ENCODE data around the gene ARHGAP24.
"Not testable (repeated sequence)": the region's sequence is repeated elsewhere in the genome, so short reads cannot be mapped to it uniquely, and the experiment has no call there.

ARHGAP24 gene

DNA sequence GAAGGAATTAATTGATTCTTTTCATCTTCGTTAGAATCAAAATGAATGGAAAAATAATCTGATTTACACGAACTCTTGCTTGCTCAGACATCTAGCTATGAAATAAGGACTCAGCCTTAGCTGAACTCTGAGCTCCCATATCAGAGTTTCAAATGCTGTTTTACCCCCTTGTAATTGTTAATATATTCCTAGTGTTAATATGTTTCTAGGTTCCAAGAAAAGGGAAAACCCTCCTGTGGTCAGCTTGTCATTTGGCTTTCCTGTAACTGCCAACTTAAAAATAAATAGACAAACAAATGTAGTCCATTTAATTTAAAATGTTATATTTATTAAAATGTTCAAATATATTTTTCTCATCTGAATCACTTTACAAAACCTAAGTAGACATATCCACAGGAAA lies 432.1 kb downstream of the ARHGAP24 start:
- Histone ChIP-seq H3K27me3 (ENCODE audit: control insufficient read depth, insufficient read depth, low read length) (no peaks in the 10 kb centered on the region), H3K4me3 (ENCODE audit: low read length) (no peak overlapping the region), H3K36me3 (ENCODE audit: control insufficient read depth, insufficient read depth, low read length) (no peaks in the 10 kb centered on the region), H3K27ac (ENCODE audit: low read depth, low read length) (no peak overlapping the region), H3K9ac (ENCODE audit: low read length) (no peak overlapping the region), H3K4me1 (ENCODE audit: control insufficient read depth, insufficient read depth, low read length) (no peaks in the 10 kb centered on the region)

- H3K27ac ChIP-seq (ENCODE audit: low read depth, low read length), result no peak overlapping the region
- no peaks in the 10 kb centered on the region for H3K4me1 ChIP-seq (ENCODE audit: control insufficient read depth, insufficient read depth, low read length)
- no peaks in the 10 kb centered on the region for H3K36me3 ChIP-seq (ENCODE audit: control insufficient read depth, insufficient read depth, low read length)
- no peaks in the 10 kb centered on the region for H3K27me3 ChIP-seq (ENCODE audit: control insufficient read depth, insufficient read depth, low read length)
- H3K4me3 ChIP-seq (ENCODE audit: low read length), result no peak overlapping the region
- no peak overlapping the region for H3K9ac ChIP-seq (ENCODE audit: low read length)
Observed at GRCh38 chr4:85909851-85910250, 434.9 kb downstream of the ARHGAP24 start.

DNA sequence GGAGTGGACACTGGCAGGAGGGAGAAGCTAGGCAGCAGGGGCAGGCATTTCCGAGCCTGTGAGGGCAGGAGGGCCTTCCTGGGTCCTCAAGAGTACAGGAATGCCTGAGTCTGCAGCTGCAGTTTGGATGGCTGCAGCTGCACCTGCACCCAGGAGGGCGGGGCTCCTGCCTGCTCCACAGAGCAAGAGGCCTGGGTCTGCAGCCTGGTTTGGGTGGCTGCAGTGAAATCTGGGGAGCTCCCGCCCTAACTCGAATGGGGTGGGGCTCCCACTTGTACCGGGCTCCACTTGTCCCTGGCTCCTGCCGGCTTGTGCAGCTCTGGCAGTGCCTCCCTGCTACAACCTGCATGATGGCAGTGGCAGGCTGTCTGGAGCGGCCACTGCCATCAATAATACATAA lies 436.0 kb downstream of the ARHGAP24 start:
- H3K27me3 ChIP-seq (ENCODE audit: control insufficient read depth, insufficient read depth, low read length), result no peaks in the 10 kb centered on the region
- H3K4me1 ChIP-seq (ENCODE audit: control insufficient read depth, insufficient read depth, low read length), result no peaks in the 10 kb centered on the region
- H3K36me3 ChIP-seq (ENCODE audit: control insufficient read depth, insufficient read depth, low read length), result no peaks in the 10 kb centered on the region
- no peak overlapping the region for H3K27ac ChIP-seq (ENCODE audit: low read depth, low read length)
- H3K9ac ChIP-seq (ENCODE audit: low read length), result no peak overlapping the region
- no peak overlapping the region for H3K4me3 ChIP-seq (ENCODE audit: low read length)

GRCh38 chr4:85913931-85914694 lies 439.2 kb downstream of the ARHGAP24 start:
- Histone ChIP-seq H3K4me1 (ENCODE audit: control insufficient read depth, insufficient read depth, low read length) (no peaks in the 10 kb centered on the region), H3K36me3 (ENCODE audit: control insufficient read depth, insufficient read depth, low read length) (no peaks in the 10 kb centered on the region), H3K9ac (ENCODE audit: low read length) (no peak overlapping the region), H3K27me3 (ENCODE audit: control insufficient read depth, insufficient read depth, low read length) (no peaks in the 10 kb centered on the region), H3K27ac (ENCODE audit: low read depth, low read length) (no peak overlapping the region), H3K4me3 (ENCODE audit: low read length) (no peak overlapping the region)

GRCh38 chr4:85915570-85915969 lies 440.6 kb downstream of the ARHGAP24 start:
- H3K4me1 ChIP-seq (ENCODE audit: control insufficient read depth, insufficient read depth, low read length); H3K27ac ChIP-seq (ENCODE audit: low read depth, low read length); H3K9ac ChIP-seq (ENCODE audit: low read length); H3K27me3 ChIP-seq (ENCODE audit: control insufficient read depth, insufficient read depth, low read length); H3K4me3 ChIP-seq (ENCODE audit: low read length); H3K36me3 ChIP-seq (ENCODE audit: control insufficient read depth, insufficient read depth, low read length): not testable (repeated sequence)

DNA sequence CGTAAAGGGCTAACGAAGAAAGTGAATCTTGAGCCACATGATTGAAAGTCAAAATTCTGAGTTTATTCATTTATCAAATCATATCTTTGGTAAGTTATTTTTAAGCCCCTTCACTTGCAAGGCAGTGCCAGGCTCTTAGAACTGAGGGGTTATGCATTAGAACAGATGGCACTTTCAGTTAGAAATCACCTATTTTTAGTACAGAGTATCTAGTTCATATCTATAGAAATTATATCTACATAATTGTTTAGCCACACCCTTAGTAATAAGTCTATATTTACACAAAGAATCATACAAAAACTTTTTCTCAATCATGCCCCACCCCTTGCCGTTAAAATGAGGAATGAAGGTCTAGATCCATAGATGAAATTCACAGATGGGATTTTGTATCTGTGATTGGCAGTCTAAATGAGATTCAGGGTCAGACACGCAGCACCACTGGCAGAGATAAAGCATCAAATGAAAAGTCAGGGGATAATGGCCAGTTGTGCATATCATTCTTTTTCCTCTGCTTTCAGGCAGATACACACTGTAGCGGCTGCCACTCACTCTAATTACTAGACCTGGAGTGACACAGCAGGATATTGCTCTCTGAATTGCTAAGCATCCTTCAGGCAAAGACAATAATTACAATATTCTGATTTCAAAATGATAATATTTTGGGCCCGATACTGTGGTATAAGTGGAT lies 444.4 kb downstream of the ARHGAP24 start:
- Histone ChIP-seq H3K36me3 (ENCODE audit: control insufficient read depth, insufficient read depth, low read length) (no peaks in the 10 kb centered on the region), H3K27me3 (ENCODE audit: control insufficient read depth, insufficient read depth, low read length) (no peaks in the 10 kb centered on the region), H3K4me1 (ENCODE audit: control insufficient read depth, insufficient read depth, low read length) (no peaks in the 10 kb centered on the region), H3K4me3 (ENCODE audit: low read length) (no peak overlapping the region), H3K9ac (ENCODE audit: low read length) (no peak overlapping the region), H3K27ac (ENCODE audit: low read depth, low read length) (no peak overlapping the region)

DNA sequence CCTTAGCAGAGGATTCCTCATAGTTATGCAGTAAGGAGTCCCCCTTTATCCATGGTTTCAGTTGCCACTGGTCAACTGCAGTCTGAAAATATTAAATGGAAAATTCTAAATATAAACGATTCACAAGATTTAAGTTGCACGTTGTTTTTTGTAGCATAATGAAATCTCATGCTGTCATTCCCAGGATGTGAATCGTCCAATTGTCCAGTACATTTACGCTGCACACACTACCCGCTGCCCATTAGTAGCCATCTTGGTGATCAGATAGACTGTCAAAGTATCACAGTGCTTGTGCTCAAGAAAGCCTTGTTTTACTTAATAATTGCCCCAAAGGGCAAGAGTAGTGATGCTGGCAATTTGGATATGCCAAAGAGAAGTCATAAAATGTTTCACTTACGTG lies 450.1 kb downstream of the ARHGAP24 start:
- Histone ChIP-seq H3K4me3 (ENCODE audit: low read length) (no peak overlapping the region), H3K9ac (ENCODE audit: low read length) (no peak overlapping the region), H3K27me3 (ENCODE audit: control insufficient read depth, insufficient read depth, low read length) (no peaks in the 10 kb centered on the region), H3K36me3 (ENCODE audit: control insufficient read depth, insufficient read depth, low read length) (no peaks in the 10 kb centered on the region), H3K4me1 (ENCODE audit: control insufficient read depth, insufficient read depth, low read length) (no peaks in the 10 kb centered on the region), H3K27ac (ENCODE audit: low read depth, low read length) (no peak overlapping the region)

GRCh38 chr4:85928775-85929591 lies 454.0 kb downstream of the ARHGAP24 start:
- Histone ChIP-seq H3K27ac (ENCODE audit: low read depth, low read length) (no peak overlapping the region), H3K9ac (ENCODE audit: low read length) (no peak overlapping the region), H3K4me3 (ENCODE audit: low read length) (no peak overlapping the region), H3K27me3 (ENCODE audit: control insufficient read depth, insufficient read depth, low read length) (no peaks in the 10 kb centered on the region), H3K4me1 (ENCODE audit: control insufficient read depth, insufficient read depth, low read length) (no peaks in the 10 kb centered on the region), H3K36me3 (ENCODE audit: control insufficient read depth, insufficient read depth, low read length) (no peaks in the 10 kb centered on the region)

DNA sequence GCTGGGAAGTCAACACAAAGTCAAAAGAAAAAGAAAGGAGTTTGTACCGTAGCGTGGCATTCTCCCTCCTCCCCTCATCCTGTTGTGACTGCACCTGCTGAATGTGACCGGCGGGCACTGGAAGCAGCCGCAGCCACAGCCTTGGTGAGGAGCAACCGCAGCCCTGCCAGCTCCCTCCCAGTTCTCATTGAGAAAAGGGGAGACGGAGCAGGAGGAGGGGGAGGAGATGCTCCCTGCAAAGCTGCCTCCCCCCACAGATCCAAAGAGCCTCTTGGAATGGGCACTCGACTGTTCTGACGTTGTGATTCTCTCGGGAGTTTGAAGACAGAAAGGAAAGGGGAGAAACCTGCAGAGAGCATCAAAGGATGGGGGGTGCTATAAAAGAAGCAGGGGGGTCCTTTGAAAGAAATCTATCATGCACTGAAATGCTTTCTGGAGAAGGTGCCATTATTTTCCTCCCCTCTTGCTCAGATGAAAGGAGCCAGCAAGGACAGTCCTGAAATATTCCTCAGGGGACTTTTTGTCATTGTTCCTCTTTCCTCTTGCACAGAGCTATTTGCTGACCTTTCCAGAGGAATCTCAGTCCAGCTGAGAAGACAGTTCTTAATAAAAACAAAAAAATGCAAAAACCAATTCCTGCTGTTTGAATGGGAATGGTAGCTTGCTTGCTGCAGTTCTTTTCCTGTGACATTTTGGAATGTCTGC lies 455.2 kb downstream of the ARHGAP24 start:
- Histone ChIP-seq H3K4me3 (ENCODE audit: low read length) (peak overlapping the region; percentile 33), H3K9ac (ENCODE audit: low read length) (no peak overlapping the region), H3K27me3 (ENCODE audit: control insufficient read depth, insufficient read depth, low read length) (no peaks in the 10 kb centered on the region), H3K27ac (ENCODE audit: low read depth, low read length) (no peak overlapping the region), H3K36me3 (ENCODE audit: control insufficient read depth, insufficient read depth, low read length) (no peaks in the 10 kb centered on the region), H3K4me1 (ENCODE audit: control insufficient read depth, insufficient read depth, low read length) (no peaks in the 10 kb centered on the region)

DNA sequence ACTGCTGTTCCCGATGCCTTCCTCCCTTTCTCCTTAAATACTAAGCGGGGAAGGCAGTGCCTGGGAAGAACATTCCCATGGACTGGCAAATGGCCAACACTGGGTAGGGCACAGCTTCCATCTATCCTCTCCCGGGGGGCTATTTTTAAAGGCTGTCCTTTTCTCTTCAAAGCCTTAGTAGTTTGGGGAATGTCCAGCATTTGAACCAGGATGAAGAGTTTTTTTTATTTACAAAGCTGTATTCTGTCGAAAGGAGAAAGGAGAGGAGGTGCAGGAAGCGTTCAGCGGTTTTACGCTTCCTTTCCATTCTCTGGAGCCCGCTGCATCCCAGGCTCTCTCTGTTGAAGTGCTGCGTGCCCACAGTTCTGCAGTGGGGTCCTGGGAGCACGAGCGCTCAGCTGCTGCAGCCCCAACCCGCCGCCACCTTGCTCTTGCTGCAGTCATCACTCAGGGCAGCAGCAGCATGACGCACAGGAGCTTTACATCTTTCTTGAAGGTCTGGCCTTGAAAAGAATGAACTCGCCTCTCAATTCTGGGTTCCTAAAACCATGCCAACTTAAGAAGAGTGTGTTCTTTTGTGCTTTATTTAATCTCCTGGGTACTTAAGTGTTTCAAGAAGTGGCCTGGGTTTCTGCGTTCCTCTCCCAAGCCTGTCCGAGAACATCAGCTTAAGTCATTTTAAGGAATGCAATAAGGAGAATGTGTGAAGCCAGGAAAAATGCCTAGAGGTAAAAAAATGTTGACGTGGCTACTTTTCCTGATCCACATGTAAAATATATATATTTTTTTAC lies 457.7 kb downstream of the ARHGAP24 start:
- H3K27ac ChIP-seq (ENCODE audit: low read depth, low read length), result no peak overlapping the region
- peak overlapping the region; percentile 27 for H3K4me3 ChIP-seq (ENCODE audit: low read length)
- no peaks in the 10 kb centered on the region for H3K4me1 ChIP-seq (ENCODE audit: control insufficient read depth, insufficient read depth, low read length)
- H3K36me3 ChIP-seq (ENCODE audit: control insufficient read depth, insufficient read depth, low read length), result no peaks in the 10 kb centered on the region
- H3K27me3 ChIP-seq (ENCODE audit: control insufficient read depth, insufficient read depth, low read length), result no peaks in the 10 kb centered on the region
- no peak overlapping the region for H3K9ac ChIP-seq (ENCODE audit: low read length)

DNA sequence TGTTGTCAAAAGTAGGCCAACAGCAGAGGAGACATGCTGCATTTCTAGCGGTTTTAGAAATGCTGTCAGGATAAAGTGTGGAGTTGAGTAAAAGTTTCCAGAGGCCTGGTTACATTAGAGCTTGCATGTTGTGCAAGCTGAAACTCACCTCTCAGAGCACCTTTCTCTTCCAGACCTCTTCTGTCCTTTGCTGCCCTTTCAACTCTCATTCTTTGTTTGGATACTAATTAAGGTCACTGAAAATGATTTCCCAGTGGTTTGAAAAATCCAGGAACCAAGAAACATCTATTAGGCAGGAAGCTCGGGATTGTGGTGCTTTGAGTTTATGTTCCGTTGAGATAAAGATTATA lies 458.3 kb downstream of the ARHGAP24 start:
- Histone ChIP-seq H3K27ac (ENCODE audit: low read depth, low read length) (no peak overlapping the region), H3K9ac (ENCODE audit: low read length) (no peak overlapping the region), H3K4me1 (ENCODE audit: control insufficient read depth, insufficient read depth, low read length) (no peaks in the 10 kb centered on the region), H3K36me3 (ENCODE audit: control insufficient read depth, insufficient read depth, low read length) (no peaks in the 10 kb centered on the region), H3K4me3 (ENCODE audit: low read length) (no peak overlapping the region), H3K27me3 (ENCODE audit: control insufficient read depth, insufficient read depth, low read length) (no peaks in the 10 kb centered on the region)

Measured in rectal smooth muscle tissue (tissue), 1 donor.